GM12878 (cell line): ENCODE results near the gene TMEM19. TPM values are rescaled to one million over a fixed set of nuclear protein-coding genes. Genes with fewer than 3 reads are reported as not detected.

Experiments
- ATAC-seq: fragments of 200-7000 bp; cut with Tn5 transposase; 3 replicates; pipeline ENCODE4 v1.9.1; 2020; ENCODE audit warnings: mild to moderate bottlenecking, moderate library complexity
- BruUV-seq: library from RNA; stranded (reverse); fragments of 400-500 nt; replicated peaks from 2 replicates; lab custom pipeline; 2021; lab: Mats Ljungman, UMichigan
- CTCF ChIA-PET: fragments of 300-600 bp; sonication (Branson Sonifier 250); formaldehyde crosslinking; extraction: SDS; loops from one replicate; lab custom pipeline; 2021; ENCODE audit warnings: inconsistent platforms; lab: Yijun Ruan, JAX
- POLR2A ChIA-PET: fragments of 350-600 bp; formaldehyde crosslinking; extraction: SDS; loops from one replicate; lab custom pipeline; 2021; ENCODE audit warnings: inconsistent platforms; lab: Charles Lee
- RAD21 ChIA-PET: fragments of 300-600 bp; sonication (Branson Sonifier 250); formaldehyde crosslinking; loops from one replicate; lab custom pipeline; 2023; ENCODE audit warnings: antibody characterized with exemption; ENCODE audit not compliant: unreplicated experiment; lab: Charles Lee
- SMC1A ChIA-PET: fragments of 300-600 bp; sonication (Branson Sonifier 250); formaldehyde crosslinking; loops from one replicate; lab custom pipeline; 2023; ENCODE audit not compliant: unreplicated experiment, uncharacterized antibody; lab: Charles Lee
- DNase-seq: peaks from one replicate; pipeline ENCODE4 v3.0.0-alpha.2; 2011; ENCODE audit warnings: low read depth, low spot score
- FAIRE-seq: peaks from 3 replicates; lab custom pipeline; 2011; peaks lifted over from hg19 to GRCh38; lab: Jason Lieb, UNC
- H2AFZ ChIP-seq: 2 replicates; pipeline ENCODE4 v1.6.0; 2011; ENCODE audit warnings: low read depth, low read length, control low read depth; ENCODE audit not compliant: control insufficient read depth
- H3K27ac ChIP-seq: 2 replicates; pipeline ENCODE4 v1.5.1; 2011; ENCODE audit warnings: control low read depth; ENCODE audit not compliant: control insufficient read depth, insufficient read depth
- H3K27me3 ChIP-seq, 2 experiments: replicated peaks in 1 of 2; 2 replicates each; pipeline versions ENCODE4 v1.6.0 to v1.6.1; 2011; ENCODE audit warnings: low read length in 1 of 2; ENCODE audit not compliant: control insufficient read depth in 2 of 2, insufficient read depth in 2 of 2
- H3K36me3 ChIP-seq, 2 experiments: 2 replicates each; pipeline ENCODE4 v1.5.1; 2011; ENCODE audit warnings: low read length in 1 of 2; ENCODE audit not compliant: control insufficient read depth in 2 of 2, insufficient read depth in 2 of 2
- H3K4me1 ChIP-seq: 2 replicates; pipeline ENCODE4 v1.6.1; 2011; ENCODE audit warnings: mild to moderate bottlenecking, low read length, moderate library complexity, mixed read lengths; ENCODE audit not compliant: control insufficient read depth, insufficient read depth
- H3K4me2 ChIP-seq: 2 replicates; pipeline ENCODE4 v1.6.0; 2011; ENCODE audit warnings: control low read depth; ENCODE audit not compliant: control insufficient read depth, insufficient read depth
- H3K4me3 ChIP-seq: fragments of 200-600 bp; sonication (generic); 2 replicates; pipeline ENCODE4 v1.5.1; 2016
- H3K79me2 ChIP-seq: 2 replicates; pipeline ENCODE4 v1.6.0; 2011; ENCODE audit warnings: low read length; ENCODE audit not compliant: control insufficient read depth, insufficient read depth
- H3K9ac ChIP-seq: 2 replicates; pipeline ENCODE4 v1.8.0; 2011; ENCODE audit warnings: low read length, control low read depth, mixed read lengths; ENCODE audit not compliant: control insufficient read depth, insufficient read depth
- H3K9me3 ChIP-seq: replicated peaks from 3 replicates; pipeline ENCODE4 v1.5.1; 2011; ENCODE audit warnings: mild to moderate bottlenecking, low read length; ENCODE audit not compliant: control insufficient read depth, insufficient read depth
- H4K20me1 ChIP-seq: 2 replicates; pipeline ENCODE4 v1.6.0; 2011; ENCODE audit not compliant: control insufficient read depth, insufficient read depth
- BMI1 ChIP-seq: fragments of 450-650 bp; IDR thresholded peaks from 2 replicates; pipeline ENCODE4 v1.6.1; 2016; ENCODE audit warnings: mild to moderate bottlenecking, moderate library complexity, borderline replicate concordance
- CHD1 ChIP-seq: IDR thresholded peaks from 2 replicates; pipeline ENCODE4 v1.6.1; 2012; ENCODE audit warnings: low read depth, low read length, improper control_type of control experiment
- HDAC2 ChIP-seq: fragments of 200-600 bp; sonication (generic); IDR thresholded peaks from 2 replicates; pipeline ENCODE4 v1.6.1; 2017
- PAX5 ChIP-seq: IDR thresholded peaks from 2 replicates; pipeline ENCODE4 v1.6.1; 2011; ENCODE audit warnings: low read depth, low read length, borderline replicate concordance
- POLR2AphosphoS5 ChIP-seq: IDR thresholded peaks from 2 replicates; pipeline ENCODE4 v1.6.1; 2011; ENCODE audit warnings: mild to moderate bottlenecking, low read length, inconsistent platforms
- POU2F2 ChIP-seq: IDR thresholded peaks from 3 replicates; pipeline ENCODE4 v1.6.1; 2011; ENCODE audit warnings: low read depth, mild to moderate bottlenecking, low read length, borderline replicate concordance
- STAT3 ChIP-seq: IDR thresholded peaks from 2 replicates; pipeline ENCODE4 v1.6.1; 2011; ENCODE audit warnings: low read depth, low read length, improper control_type of control experiment
- TCF3 ChIP-seq: IDR thresholded peaks from 2 replicates; pipeline ENCODE4 v1.6.1; 2012; ENCODE audit warnings: low read depth, mild to moderate bottlenecking, low read length, borderline replicate concordance; ENCODE audit not compliant: insufficient read depth
- ZBTB11 ChIP-seq: fragments of 450-650 bp; formaldehyde crosslinking; IDR thresholded peaks from 2 replicates; pipeline ENCODE4 v1.5.0; 2022; ENCODE audit warnings: mild to moderate bottlenecking, missing genetic modification characterization
- WGBS: methylation state at CpG from one replicate; pipeline ENCODE4 v1.1.6; 2016; ENCODE audit warnings: low lambda C conversion rate; ENCODE audit not compliant: insufficient replicate concordance, insufficient coverage; ENCODE audit errors: missing lambda C conversion rate; 5-methylcytosine and 5-hydroxymethylcytosine counted together
- in situ Hi-C: fragments of 300-500 bp; cut with MboI; formaldehyde crosslinking; loops from 9 replicates; pipeline ENCODE4 v1.14.3; 2018; ENCODE audit warnings: mixed read lengths
- intact Hi-C: fragments of 100-400 bp; cut with micrococcal nuclease; formaldehyde crosslinking; loops from one replicate; pipeline ENCODE4 v1.14.2; 2022; ENCODE audit not compliant: unreplicated experiment
- polyA plus RNA-seq, 11 experiments: library from polyadenylated mRNA; depleted of rRNA in 4 of 11; unstranded in 6 of 11; stranded (reverse) in 5 of 11; fragments of >200 nt; fragmentation: Nextera tagmentation in 4 of 11; fragmentation: Illumina TruSeq in 1 of 11; extraction: Ambion mirVana in 4 of 11; extraction: Trizol in 1 of 11; gene quantifications; 1 replicate in 1 of 11; 2 replicates in 10 of 11; pipeline versions ENCODE4 v1.2.1 to v1.2.3, GENCODE V29; 2011 to 2016; ENCODE audit warnings: inconsistent platforms in 2 of 11, missing spikeins in 2 of 11, low read depth in 1 of 11
- total RNA-seq, 4 experiments: library from RNA; depleted of rRNA in 3 of 4; stranded (reverse); fragments of >200 nt in 3 of 4; fragmentation: Illumina TruSeq in 1 of 4; extraction: Trizol in 1 of 4; gene quantifications; 2 replicates each; pipeline versions ENCODE4 v1.2.1 to v1.2.3, GENCODE V29; 2013 to 2021
- TF ChIP-seq, protein P1 (sequence below), 3 experiments: IDR thresholded peaks in 2 of 3; conservative IDR thresholded peaks in 1 of 3; 2 replicates each; pipeline ENCODE4 v1.5.1; 2011; ENCODE audit warnings: low read depth in 3 of 3, low read length in 3 of 3, mild to moderate bottlenecking in 3 of 3, control low read depth in 2 of 3, moderate library complexity in 2 of 3, inconsistent platforms in 1 of 3, mixed read lengths in 1 of 3; ENCODE audit not compliant: control insufficient read depth in 2 of 3, insufficient read depth in 1 of 3; ENCODE audit errors: extremely low read depth in 1 of 3
- TF ChIP-seq, protein P2 (sequence below): fragments of 450-650 bp; IDR thresholded peaks from 2 replicates; pipeline ENCODE4 v1.6.1; 2017; ENCODE audit warnings: low read depth, mild to moderate bottlenecking, moderate library complexity

Gene TMEM19
- total and polyA plus RNA-seq, 10 of the 15 experiments (the other 5 are each of a cell fraction or from before 2014, with no cell fraction given): 26.7 to 54.9 (median 39.3) TPM

DNA sequence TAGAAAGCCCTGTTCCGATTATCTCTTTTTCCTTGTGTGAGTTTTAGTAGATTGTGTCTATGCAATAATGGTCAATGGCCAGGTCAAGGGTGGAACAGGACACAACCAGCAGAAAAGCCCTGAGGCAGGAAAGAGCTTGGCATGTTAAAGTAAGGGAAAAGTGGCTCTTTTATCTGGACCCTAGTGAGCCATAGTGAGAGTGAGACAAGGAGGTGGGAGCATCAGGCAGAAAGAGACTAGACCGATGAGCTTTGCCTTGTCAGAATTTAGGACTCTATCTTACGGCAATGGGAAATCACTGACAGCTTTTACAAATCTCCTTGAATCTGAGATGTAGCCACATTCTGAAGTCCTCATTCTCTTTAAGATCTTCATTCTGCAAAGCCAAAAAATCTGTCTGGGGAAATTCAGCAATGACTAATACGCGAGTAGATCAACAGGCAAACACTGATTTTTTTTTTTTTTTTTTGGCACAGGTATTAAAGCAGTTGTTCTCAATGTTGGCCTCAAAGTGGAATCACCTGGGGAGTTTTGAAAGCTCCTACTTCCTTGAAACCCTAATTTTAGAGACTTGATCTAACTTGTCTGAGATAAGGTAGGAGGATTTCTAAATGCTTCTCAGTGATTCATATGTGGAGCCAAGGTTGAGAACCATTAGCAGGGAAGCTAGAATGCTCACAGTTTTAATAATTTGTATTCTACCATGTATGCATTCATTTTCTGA lies 33.9 kb downstream of the TMEM19 start:
- no peaks in the 10 kb centered on the region for H4K20me1 ChIP-seq
- H3K79me2 ChIP-seq: no peaks in the 10 kb centered on the region
- TF ChIP-seq POU2F2 (no peak), BMI1 (no peak), PAX5 (no peak), HDAC2 (no peak), POLR2AphosphoS5 (no peak), CHD1 (no peak), TCF3 (no peak), ZBTB11 (no peak), STAT3 (no peak)
- TF ChIP-seq, protein P1, sequence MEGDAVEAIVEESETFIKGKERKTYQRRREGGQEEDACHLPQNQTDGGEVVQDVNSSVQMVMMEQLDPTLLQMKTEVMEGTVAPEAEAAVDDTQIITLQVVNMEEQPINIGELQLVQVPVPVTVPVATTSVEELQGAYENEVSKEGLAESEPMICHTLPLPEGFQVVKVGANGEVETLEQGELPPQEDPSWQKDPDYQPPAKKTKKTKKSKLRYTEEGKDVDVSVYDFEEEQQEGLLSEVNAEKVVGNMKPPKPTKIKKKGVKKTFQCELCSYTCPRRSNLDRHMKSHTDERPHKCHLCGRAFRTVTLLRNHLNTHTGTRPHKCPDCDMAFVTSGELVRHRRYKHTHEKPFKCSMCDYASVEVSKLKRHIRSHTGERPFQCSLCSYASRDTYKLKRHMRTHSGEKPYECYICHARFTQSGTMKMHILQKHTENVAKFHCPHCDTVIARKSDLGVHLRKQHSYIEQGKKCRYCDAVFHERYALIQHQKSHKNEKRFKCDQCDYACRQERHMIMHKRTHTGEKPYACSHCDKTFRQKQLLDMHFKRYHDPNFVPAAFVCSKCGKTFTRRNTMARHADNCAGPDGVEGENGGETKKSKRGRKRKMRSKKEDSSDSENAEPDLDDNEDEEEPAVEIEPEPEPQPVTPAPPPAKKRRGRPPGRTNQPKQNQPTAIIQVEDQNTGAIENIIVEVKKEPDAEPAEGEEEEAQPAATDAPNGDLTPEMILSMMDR (IDR thresholded peaks at IDR 0.05 in 2 of 3, conservative IDR thresholded peaks at IDR 0.05 in 1 of 3; ENCODE audit: control insufficient read depth in 2 of 3, extremely low read depth in 1 of 3, insufficient read depth in 1 of 3, low read depth in 3 of 3, low read length in 3 of 3): no peak
- TF ChIP-seq, protein P2, sequence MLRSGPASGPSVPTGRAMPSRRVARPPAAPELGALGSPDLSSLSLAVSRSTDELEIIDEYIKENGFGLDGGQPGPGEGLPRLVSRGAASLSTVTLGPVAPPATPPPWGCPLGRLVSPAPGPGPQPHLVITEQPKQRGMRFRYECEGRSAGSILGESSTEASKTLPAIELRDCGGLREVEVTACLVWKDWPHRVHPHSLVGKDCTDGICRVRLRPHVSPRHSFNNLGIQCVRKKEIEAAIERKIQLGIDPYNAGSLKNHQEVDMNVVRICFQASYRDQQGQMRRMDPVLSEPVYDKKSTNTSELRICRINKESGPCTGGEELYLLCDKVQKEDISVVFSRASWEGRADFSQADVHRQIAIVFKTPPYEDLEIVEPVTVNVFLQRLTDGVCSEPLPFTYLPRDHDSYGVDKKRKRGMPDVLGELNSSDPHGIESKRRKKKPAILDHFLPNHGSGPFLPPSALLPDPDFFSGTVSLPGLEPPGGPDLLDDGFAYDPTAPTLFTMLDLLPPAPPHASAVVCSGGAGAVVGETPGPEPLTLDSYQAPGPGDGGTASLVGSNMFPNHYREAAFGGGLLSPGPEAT: no peak
- TF ChIP-seq, all 136 proteins: peak for 0
- ChIA-PET SMC1A (interaction anchor here (0.8 to 1.2 kb wide), 4 partner anchors 11 to 144 kb away, joined by 3 to 4 read pairs (median 4); no protein-coding TSS in a partner anchor), RAD21 (no interaction called here), POLR2A (interaction anchor here (0.7 kb wide), 1 partner anchor 1515 kb away, joined by 4 read pairs; no protein-coding TSS in a partner anchor), CTCF (interaction anchor here (0.8 to 1.5 kb wide), 5 partner anchors 9 to 82 kb away, joined by 3 to 5 read pairs (median 3); no protein-coding TSS in a partner anchor)
- no peaks in the 10 kb centered on the region for H3K36me3 ChIP-seq
- in situ Hi-C loops: no loop called here
- 67% methylated on average over 5 of the region's 5 CpGs for WGBS
- DNase-seq: no peak
- BruUV-seq: no TSS peak
- H3K9me3 ChIP-seq: no peaks in the 10 kb centered on the region; the same call in 2 of the 3 replicates
- no peak overlapping the region for H3K4me2 ChIP-seq
- intact Hi-C loops: no loop called here
- no peaks in the 10 kb centered on the region for H3K27me3 ChIP-seq
- no peak overlapping the region for H3K27ac ChIP-seq
- ATAC-seq: no peak
- H3K9ac ChIP-seq: no peak overlapping the region
- H2AFZ ChIP-seq: no peak overlapping the region
- H3K4me3 ChIP-seq: no peak overlapping the region
- H3K4me1 ChIP-seq: no peaks in the 10 kb centered on the region
- no peak for FAIRE-seq
